NCI-H345 treated with DMSO at 0.1 percent for 48 hours (cell line): ENCODE results near the gene PRKCB.
A peak's percentile ranks its signal among the peaks of the same experiment; 100 is the strongest.

ENCODE experiments used
- DNase-seq: peaks from one replicate; lab custom pipeline; 2025; ENCODE audit not compliant: unreplicated experiment; lab: John Stamatoyannopoulos, UW

The PRKCB gene

GRCh38 chr16:23835390-23836077 lies at the start of gene PRKCB:
Gene PRKCB, plus strand, starts transcription at chr16:23835983.
- DNase-seq: peak; percentile 30

- no peak for DNase-seq
Measured at GRCh38 chr16:23786964-23787561, 48.7 kb upstream of the PRKCB start.

- DNase-seq: no peak
Measured at GRCh38 chr16:23788685-23789084, 47.1 kb upstream of the PRKCB start.

GRCh38 chr16:23795378-23795777 lies 40.4 kb upstream of the PRKCB start:
- DNase-seq: no peak

- DNase-seq: no peak
Measured at GRCh38 chr16:23796941-23797340, 38.8 kb upstream of the PRKCB start.

GRCh38 chr16:23801378-23801777 lies 34.4 kb upstream of the PRKCB start:
- peak; percentile 18 for DNase-seq

- no peak for DNase-seq
Measured at GRCh38 chr16:23802776-23803175, 33.0 kb upstream of the PRKCB start.

GRCh38 chr16:23803591-23804123 lies 32.1 kb upstream of the PRKCB start:
- peak; percentile 36 for DNase-seq

- no peak for DNase-seq
Measured at GRCh38 chr16:23807028-23807427, 28.8 kb upstream of the PRKCB start.

GRCh38 chr16:23821467-23821866 lies 14.3 kb upstream of the PRKCB start:
- DNase-seq: no peak

- DNase-seq: no peak
Measured at GRCh38 chr16:23821875-23822688, 13.7 kb upstream of the PRKCB start.

GRCh38 chr16:23823475-23824384 lies 12.1 kb upstream of the PRKCB start:
- DNase-seq: no peak

- DNase-seq: no peak
Measured at GRCh38 chr16:23824909-23825308, 10.9 kb upstream of the PRKCB start.

- no peak for DNase-seq
Measured at GRCh38 chr16:23826528-23827045, 9.2 kb upstream of the PRKCB start.

GRCh38 chr16:23827057-23827456 lies 8.7 kb upstream of the PRKCB start:
- no peak for DNase-seq

- DNase-seq: no peak
Measured at GRCh38 chr16:23829454-23829853, 6.3 kb upstream of the PRKCB start.

GRCh38 chr16:23830276-23830675 lies 5.5 kb upstream of the PRKCB start:
- no peak for DNase-seq

- DNase-seq: no peak
Measured at GRCh38 chr16:23832882-23833281, 2.9 kb upstream of the PRKCB start.

- DNase-seq: no peak
Measured at GRCh38 chr16:23833504-23833903, 2.3 kb upstream of the PRKCB start.

GRCh38 chr16:23833960-23834685 lies 1.7 kb upstream of the PRKCB start:
- no peak for DNase-seq
